H1 (cell line): ENCODE data around the gene TMEM134. TPM values are rescaled to one million over a fixed set of nuclear protein-coding genes. Genes with fewer than 3 reads are reported as not detected.

Experiments
- CTCF ChIA-PET: fragments of 300-600 bp; sonication (Branson Sonifier 250); formaldehyde crosslinking; loops from one replicate; lab custom pipeline; 2021; ENCODE audit not compliant: partially characterized antibody; lab: Charles Lee
- POLR2A ChIA-PET: fragments of 300-600 bp; sonication (Branson Sonifier 250); formaldehyde crosslinking; loops from one replicate; lab custom pipeline; 2021; ENCODE audit warnings: inconsistent platforms; ENCODE audit not compliant: partially characterized antibody; lab: Charles Lee
- DNase-seq, 2 experiments: peaks; one replicate each; pipeline versions ENCODE4 v3.0.0 to v3.0.0-alpha.2; 2010 to 2022; ENCODE audit warnings: low spot score in 2 of 2, low read depth in 1 of 2, mixed read lengths in 1 of 2
- FAIRE-seq: peaks from 2 replicates; lab custom pipeline; 2011; peaks lifted over from hg19 to GRCh38; lab: Jason Lieb, UNC
- H2AFZ ChIP-seq: 2 replicates; pipeline ENCODE4 v1.8.1; 2012; ENCODE audit warnings: low read length, inconsistent platforms
- H2AK5ac ChIP-seq: 2 replicates; pipeline ENCODE4 v1.6.1; 2013; ENCODE audit warnings: low read depth, low read length
- H2BK120ac ChIP-seq: replicated peaks from 2 replicates; pipeline ENCODE3; 2013; ENCODE audit warnings: low read depth, low read length, inconsistent platforms
- H2BK12ac ChIP-seq: 2 replicates; pipeline ENCODE4 v1.6.1; 2013; ENCODE audit warnings: low read depth, low read length
- H2BK15ac ChIP-seq: 2 replicates; pipeline ENCODE4 v1.6.1; 2013; ENCODE audit warnings: low read length
- H2BK20ac ChIP-seq: 2 replicates; pipeline ENCODE4 v1.6.1; 2013; ENCODE audit warnings: low read length
- H2BK5ac ChIP-seq: 2 replicates; pipeline ENCODE4 v1.6.1; 2013; ENCODE audit warnings: low read depth, low read length
- H3K14ac ChIP-seq: 2 replicates; pipeline ENCODE4 v1.6.1; 2013; ENCODE audit warnings: inconsistent platforms; ENCODE audit not compliant: insufficient read length
- H3K18ac ChIP-seq: 2 replicates; pipeline ENCODE4 v1.6.1; 2013; ENCODE audit warnings: low read length; ENCODE audit errors: extremely low read depth
- H3K23ac ChIP-seq: 2 replicates; pipeline ENCODE4 v1.6.1; 2013; ENCODE audit warnings: inconsistent platforms; ENCODE audit not compliant: insufficient read length
- H3K23me2 ChIP-seq: 2 replicates; pipeline ENCODE4 v1.6.1; 2013; ENCODE audit warnings: low read depth, low read length
- H3K27ac ChIP-seq: 2 replicates; pipeline ENCODE4 v1.6.1; 2011; ENCODE audit warnings: low read depth, low read length, inconsistent platforms
- H3K27me3 ChIP-seq, 4 experiments: replicated peaks in 1 of 4; 1 replicate in 1 of 4; 2 replicates in 3 of 4; pipeline versions ENCODE4 v1.6.1 to v1.8.1; 2011 to 2013; ENCODE audit warnings: low read length in 3 of 4, mild to moderate bottlenecking in 3 of 4, inconsistent platforms in 2 of 4, mixed read lengths in 2 of 4, moderate library complexity in 1 of 4; ENCODE audit not compliant: control insufficient read depth in 3 of 4, insufficient read depth in 3 of 4; ENCODE audit errors: extremely low read depth in 1 of 4
- H3K36me3 ChIP-seq, 4 experiments: 2 replicates each; pipeline versions ENCODE4 v1.6.1 to v1.8.1; 2011 to 2013; ENCODE audit warnings: mild to moderate bottlenecking in 4 of 4, low read length in 3 of 4, moderate library complexity in 2 of 4, control low read depth in 1 of 4, inconsistent platforms in 1 of 4; ENCODE audit not compliant: insufficient read depth in 4 of 4, control insufficient read depth in 2 of 4
- H3K4ac ChIP-seq: replicated peaks from 2 replicates; pipeline ENCODE3; 2013; ENCODE audit warnings: low read length, low read depth, mixed read lengths, inconsistent platforms; ENCODE audit not compliant: insufficient read length
- H3K4me1 ChIP-seq, 4 experiments: replicated peaks in 1 of 4; 1 replicate in 1 of 4; 2 replicates in 3 of 4; pipeline versions ENCODE4 v1.6.1 to v1.8.1; 2011 to 2013; ENCODE audit warnings: low read length in 3 of 4, inconsistent platforms in 2 of 4, mixed read lengths in 1 of 4; ENCODE audit not compliant: insufficient read depth in 4 of 4, control insufficient read depth in 3 of 4
- H3K4me2 ChIP-seq, 2 experiments: 2 replicates each; pipeline versions ENCODE4 v1.6.1 to v1.8.1; 2011 to 2013; ENCODE audit warnings: low read depth in 2 of 2, low read length in 2 of 2, control low read depth in 1 of 2, inconsistent platforms in 1 of 2, mild to moderate bottlenecking in 1 of 2; ENCODE audit not compliant: insufficient read depth in 1 of 2
- H3K4me3 ChIP-seq, 4 experiments: fragments of 200-600, 300-600 bp in 1 of 4; sonication (generic), shearing (Covaris generic), sonication (Bioruptor Twin) in 1 of 4; 2 replicates each; pipeline versions ENCODE4 v1.5.1 to v1.8.1; 2011 to 2016; ENCODE audit warnings: low read length in 4 of 4, low read depth in 3 of 4, control low read depth in 2 of 4, inconsistent platforms in 2 of 4, mild to moderate bottlenecking in 2 of 4, mixed read lengths in 1 of 4, moderate library complexity in 1 of 4; ENCODE audit not compliant: insufficient read depth in 2 of 4; ENCODE audit errors: extremely low read depth in 1 of 4
- H3K56ac ChIP-seq: replicated peaks from 2 replicates; pipeline ENCODE3; 2013; ENCODE audit warnings: low read depth, mild to moderate bottlenecking, mixed read lengths, low read length, inconsistent platforms; ENCODE audit not compliant: insufficient read length
- H3K79me1 ChIP-seq: 2 replicates; pipeline ENCODE4 v1.6.1; 2013; ENCODE audit warnings: low read depth, low read length, control low read depth
- H3K79me2 ChIP-seq, 2 experiments: 2 replicates each; pipeline versions ENCODE4 v1.6.1 to v1.8.1; 2012 to 2013; ENCODE audit warnings: low read length in 2 of 2, mild to moderate bottlenecking in 2 of 2, inconsistent platforms in 1 of 2; ENCODE audit not compliant: insufficient read depth in 2 of 2, control insufficient read depth in 1 of 2
- H3K9ac ChIP-seq, 4 experiments: replicated peaks in 1 of 4; 1 replicate in 1 of 4; 2 replicates in 3 of 4; pipeline versions ENCODE4 v1.6.1 to v1.8.1; 2011 to 2013; ENCODE audit warnings: low read depth in 3 of 4, low read length in 3 of 4, control low read depth in 2 of 4, mild to moderate bottlenecking in 2 of 4, moderate library complexity in 2 of 4, inconsistent platforms in 1 of 4; ENCODE audit errors: extremely low read depth in 1 of 4
- H3K9me3 ChIP-seq, 2 experiments: 2 replicates each; pipeline versions ENCODE4 v1.6.1 to v1.8.1; 2012 to 2013; ENCODE audit warnings: mild to moderate bottlenecking in 2 of 2, moderate library complexity in 2 of 2, control low read depth in 1 of 2, inconsistent platforms in 1 of 2, low read depth in 1 of 2, low read length in 1 of 2, mixed read lengths in 1 of 2; ENCODE audit not compliant: insufficient read depth in 2 of 2
- H4K20me1 ChIP-seq, 2 experiments: replicated peaks in 1 of 2; 2 replicates each; pipeline versions ENCODE3 to v1.8.1; 2011 to 2013; ENCODE audit warnings: inconsistent platforms in 2 of 2, low read length in 2 of 2, mild to moderate bottlenecking in 1 of 2; ENCODE audit not compliant: insufficient read depth in 2 of 2, control insufficient read depth in 1 of 2
- H4K5ac ChIP-seq: 2 replicates; pipeline ENCODE4 v1.6.1; 2013; ENCODE audit warnings: low read length, low read depth, mixed read lengths, inconsistent platforms; ENCODE audit not compliant: insufficient read length
- H4K8ac ChIP-seq: 2 replicates; pipeline ENCODE4 v1.8.0; 2013; ENCODE audit warnings: mild to moderate bottlenecking, moderate library complexity, low read length, inconsistent platforms; ENCODE audit not compliant: insufficient read depth; ENCODE audit errors: extremely low read depth
- H4K91ac ChIP-seq: replicated peaks from 2 replicates; pipeline ENCODE3; 2013; ENCODE audit warnings: low read length, mixed read lengths, inconsistent platforms; ENCODE audit not compliant: insufficient read length
- BRCA1 ChIP-seq: IDR thresholded peaks from 2 replicates; pipeline ENCODE4 v1.6.1; 2012; ENCODE audit warnings: low read depth, low read length, improper control_type of control experiment
- CREB1 ChIP-seq: IDR thresholded peaks from 2 replicates; pipeline ENCODE4 v1.6.1; 2012; ENCODE audit warnings: inconsistent platforms
- E2F6 ChIP-seq: IDR thresholded peaks from 2 replicates; pipeline ENCODE4 v1.6.1; 2012; ENCODE audit warnings: inconsistent platforms
- KDM4A ChIP-seq: IDR thresholded peaks from one replicate; pipeline ENCODE4 v1.7.1; 2012; ENCODE audit warnings: low read depth, mild to moderate bottlenecking, moderate library complexity, low read length, inconsistent platforms; ENCODE audit not compliant: severe bottlenecking
- MAX ChIP-seq: IDR thresholded peaks from 2 replicates; pipeline ENCODE4 v1.6.1; 2012; ENCODE audit warnings: inconsistent platforms
- POLR2A ChIP-seq, 2 experiments: IDR thresholded peaks; 1 replicate in 1 of 2; 2 replicates in 1 of 2; pipeline ENCODE4 v1.6.1; 2011; ENCODE audit warnings: low read depth in 2 of 2, low read length in 2 of 2, mild to moderate bottlenecking in 2 of 2; ENCODE audit errors: control extremely low read depth in 1 of 2
- RFX5 ChIP-seq: IDR thresholded peaks from 2 replicates; pipeline ENCODE4 v1.6.1; 2011; ENCODE audit warnings: low read depth, low read length, improper control_type of control experiment, borderline replicate concordance
- SIN3A ChIP-seq, 2 experiments: IDR thresholded peaks in 1 of 2; conservative IDR thresholded peaks in 1 of 2; 2 replicates each; pipeline ENCODE4 v1.6.1; 2011 to 2012; ENCODE audit warnings: low read length in 2 of 2, improper control_type of control experiment in 1 of 2, low read depth in 1 of 2, mild to moderate bottlenecking in 1 of 2
- SP1 ChIP-seq: IDR thresholded peaks from 2 replicates; pipeline ENCODE4 v1.6.1; 2011; ENCODE audit warnings: low read depth, low read length
- SP4 ChIP-seq: IDR thresholded peaks from 2 replicates; pipeline ENCODE4 v1.6.1; 2012; ENCODE audit warnings: low read length, inconsistent platforms
- TAF1 ChIP-seq: IDR thresholded peaks from 2 replicates; pipeline ENCODE4 v1.6.1; 2011; ENCODE audit warnings: mild to moderate bottlenecking, low read depth, low read length
- WGBS, 2 experiments: shearing (Covaris generic) in 1 of 2; methylation state at CpG; one replicate each; pipeline versions ENCODE4 v1.1.6 to v1.1.7; 2013 to 2015; ENCODE audit warnings: low lambda C conversion rate in 2 of 2, mixed read lengths in 2 of 2, inconsistent platforms in 1 of 2, low coverage in 1 of 2, missing lambda C conversion rate in 1 of 2; ENCODE audit not compliant: insufficient replicate concordance in 2 of 2, insufficient coverage in 1 of 2, insufficient read length in 1 of 2; ENCODE audit errors: extremely low coverage in 1 of 2, missing lambda C conversion rate in 1 of 2; 5-methylcytosine and 5-hydroxymethylcytosine counted together
- polyA plus RNA-seq, 7 experiments: library from polyadenylated mRNA; depleted of rRNA in 3 of 7; stranded (reverse) in 5 of 7; unstranded in 2 of 7; fragments of >200 nt in 5 of 7; fragments of 200-250 nt in 2 of 7; gene quantifications; 1 replicate in 5 of 7; 2 replicates in 1 of 7; 4 replicates in 1 of 7; pipeline versions ENCODE4 v1.2.1 to v1.2.3, GENCODE V29; 2011 to 2013; ENCODE audit warnings: missing spikeins in 2 of 7, mixed read lengths in 2 of 7
- total RNA-seq: library from RNA; stranded (reverse); fragmentation: NEBNext Ultra II Directional; extraction: Animal tissue kit (Norgen Biotek cat#: 25700); gene quantifications from 2 replicates; pipeline ENCODE4 v1.2.1, GENCODE V29; 2021

Gene TMEM134
- total and polyA plus RNA-seq, 2 of the 8 experiments (the other 6 are each of a cell fraction or from before 2014, with no cell fraction given), result 32.4 to 229 TPM

- H3K9ac ChIP-seq, result peak overlapping the region in 3 of 4 experiments; percentile 20 to 52 (median 47); a peak in 4 of 7 replicates
- H3K27ac ChIP-seq, result no peak overlapping the region
- peaks cover 0 to 3% of the 10 kb centered on the region in 2 experiments for H4K20me1 ChIP-seq
- no peak overlapping the region for H2BK20ac ChIP-seq
- H3K79me1 ChIP-seq, result no peaks in the 10 kb centered on the region
- no peaks in the 10 kb centered on the region for H3K36me3 ChIP-seq
- FAIRE-seq, result no peak
- no peak overlapping the region for H4K8ac ChIP-seq
- H3K4me2 ChIP-seq, result peak overlapping the region; percentile 57 to 83
- 4% methylated on average over 23 of the region's 97 CpGs; no CpG with 5 or more reads in 1 of the 2 experiments for WGBS, 2 experiments
- H3K4me3 ChIP-seq, result peak overlapping the region; percentile 32 to 64 (median 36); a peak in 7 of 8 replicates
- H4K91ac ChIP-seq, result peak overlapping the region; percentile 65
- no peaks in the 10 kb centered on the region for H3K9me3 ChIP-seq
- no peak overlapping the region for H4K5ac ChIP-seq
- no peak overlapping the region for H2BK120ac ChIP-seq
- peaks cover 4 to 15% (median 10%) of the 10 kb centered on the region in 4 experiments for H3K4me1 ChIP-seq
- H3K23me2 ChIP-seq, result peaks cover 10% of the 10 kb centered on the region; the same call in 1 of the 2 replicates
- DNase-seq, result peak; percentile 84 to 100
- H3K4ac ChIP-seq, result no peak overlapping the region
- peaks cover 0 to 8% (median 5%) of the 10 kb centered on the region in 4 experiments; a peak in 4 of 7 replicates for H3K27me3 ChIP-seq
- H2BK5ac ChIP-seq, result no peak overlapping the region
- POLR2A ChIA-PET, result interaction anchor here (0.8 to 10.2 kb wide), 12 partner anchors 9 to 75 kb away, joined by 3 to 104 read pairs (median 4); partner anchors contain the start of genes CORO1B, PPP1CA, PTPRCAP and RAD9A
- 0 out of 2 replicates have a peak overlapping the region, but pooled peaks have one; percentile 16 for H2AFZ ChIP-seq
- H3K56ac ChIP-seq, result peak overlapping the region; percentile 75
- no peak overlapping the region for H3K23ac ChIP-seq
- no peak overlapping the region for H2AK5ac ChIP-seq
- H2BK15ac ChIP-seq, result no peak overlapping the region
- H3K18ac ChIP-seq, result peak overlapping the region; percentile 19
- no peak overlapping the region for H3K14ac ChIP-seq
- CTCF ChIA-PET, result interaction anchor here (0.6 to 1.8 kb wide), 7 partner anchors 12 to 388 kb away, joined by 3 to 6 read pairs (median 3); no protein-coding TSS in a partner anchor
- no peaks in the 10 kb centered on the region for H3K79me2 ChIP-seq
- no peak overlapping the region for H2BK12ac ChIP-seq
- TF ChIP-seq POLR2A (IDR thresholded peaks at IDR 0.05; ENCODE audit: control extremely low read depth in 1 of 2, low read depth in 2 of 2, low read length in 2 of 2), result peak in 1 of 2 experiments; percentile 42; a peak in 1 of 3 replicates
- TF ChIP-seq MAX, result peak; percentile 69; the same call in 1 of the 2 replicates
- peak; percentile 37; the same call in 1 of the 2 replicates for TF ChIP-seq TAF1
- TF ChIP-seq E2F6, result peak; percentile 71
- 0 out of 4 replicates have a peak, but pooled peaks of 1 of the 2 experiments have one; percentile 55 for TF ChIP-seq SIN3A (conservative IDR thresholded peaks at IDR 0.05 in 1 of 2, IDR thresholded peaks at IDR 0.05 in 1 of 2; ENCODE audit: low read depth in 1 of 2, low read length in 2 of 2)
- TF ChIP-seq CREB1, result peak; percentile 66
- TF ChIP-seq KDM4A, result peak; percentile 79
- TF ChIP-seq BRCA1, result no peak
- TF ChIP-seq SP4, result peak; percentile 86; the same call in 1 of the 2 replicates
- TF ChIP-seq SP1, result peak; percentile 55; the same call in 1 of the 2 replicates
- TF ChIP-seq RFX5, result no peak
These were observed 48.2 kb downstream of the TMEM134 start for GRCh38 chr11:67420646-67421429.
